ENCODE measurements around the gene MBOAT2.

Gene MBOAT2

DNA sequence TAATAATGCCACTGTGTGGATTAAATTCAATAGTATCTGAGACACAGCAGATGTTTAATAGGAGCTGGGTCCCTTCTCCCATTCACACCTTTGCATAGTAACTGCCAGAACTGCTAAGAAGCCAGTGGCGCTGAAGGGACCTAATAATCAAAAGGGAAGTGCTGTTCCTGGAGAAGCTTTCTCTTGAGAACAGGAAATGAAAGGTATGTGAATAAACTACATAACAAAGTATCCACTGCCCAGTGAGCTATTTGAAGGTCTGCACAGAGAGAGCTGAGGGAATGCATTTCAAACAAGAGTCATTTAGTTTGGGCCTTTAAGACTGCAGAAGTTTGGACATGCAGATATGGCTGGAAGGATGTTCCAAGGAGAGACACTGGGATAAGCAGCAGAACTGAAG is 110.0 kb downstream of the MBOAT2 start:
- Histone ChIP-seq H3K9me3 (replicated peaks in 1 of 2; ENCODE audit: control insufficient read depth in 2 of 2, insufficient read depth in 1 of 2, low read depth in 1 of 2, low read length in 2 of 2) (peaks cover 0 to 14% of the 10 kb centered on the region in 2 donors), H3K23ac (ENCODE audit: low read depth, low read length, poor library complexity) (no peak overlapping the region), H3K79me1 (ENCODE audit: low read depth, low read length) (no peaks in the 10 kb centered on the region), H3K4me3 (ENCODE audit: low read length in 2 of 2) (no peak overlapping the region), H3K14ac (ENCODE audit: low read length) (no peak overlapping the region), H3K9ac (ENCODE audit: low read depth, low read length, poor library complexity) (no peak overlapping the region), H2AK5ac (ENCODE audit: low read depth, low read length) (no peak overlapping the region), H2BK12ac (ENCODE audit: low read length) (no peak overlapping the region), H3K36me3 (replicated peaks in 1 of 2; ENCODE audit: control insufficient read depth in 2 of 2, insufficient read depth in 2 of 2, low read length in 2 of 2) (peaks cover 0 to 21% of the 10 kb centered on the region in 2 donors), H4K8ac (ENCODE audit: low read depth, low read length) (no peak overlapping the region), H3K27ac (replicated peaks; ENCODE audit: low read length) (no peak overlapping the region), H2AFZ (ENCODE audit: low read length) (no peak overlapping the region), H4K91ac (ENCODE audit: low read depth, low read length, poor library complexity) (no peak overlapping the region), H3K4me2 (ENCODE audit: insufficient read depth, low read length, poor library complexity, severe bottlenecking) (no peak overlapping the region), H3K27me3 (ENCODE audit: control insufficient read depth in 3 of 3, insufficient read depth in 3 of 3, low read depth in 1 of 3, low read length in 3 of 3) (no peaks in the 10 kb centered on the region), H2BK120ac (ENCODE audit: low read depth, low read length) (no peak overlapping the region), H3K18ac (ENCODE audit: low read length) (no peak overlapping the region), H3K4me1 (ENCODE audit: control insufficient read depth in 2 of 2, insufficient read depth in 1 of 2, low read depth in 1 of 2, low read length in 2 of 2) (no peaks in the 10 kb centered on the region), H3K4ac (ENCODE audit: low read length) (no peak overlapping the region), H2BK5ac (ENCODE audit: low read length) (no peak overlapping the region), H2BK15ac (ENCODE audit: low read length) (no peak overlapping the region)
- no peak for DNase-seq (ENCODE audit: low spot score)
- no CpG with 5 or more reads among the region's 1 CpG for WGBS, 2 donors (ENCODE audit: extremely low coverage in 2 of 2, insufficient read length in 2 of 2, insufficient replicate concordance in 1 of 2)

GRCh38 chr2:8892111-8892510 is 111.4 kb downstream of the MBOAT2 start:
- Histone ChIP-seq H3K14ac (ENCODE audit: low read length) (no peak overlapping the region), H2AK5ac (ENCODE audit: low read depth, low read length) (no peak overlapping the region), H3K18ac (ENCODE audit: low read length) (no peak overlapping the region), H3K4me3 (ENCODE audit: low read length in 2 of 2) (no peak overlapping the region), H3K4ac (ENCODE audit: low read length) (no peak overlapping the region), H3K4me1 (ENCODE audit: control insufficient read depth in 2 of 2, insufficient read depth in 1 of 2, low read depth in 1 of 2, low read length in 2 of 2) (no peaks in the 10 kb centered on the region), H3K9me3 (replicated peaks in 1 of 2; ENCODE audit: control insufficient read depth in 2 of 2, insufficient read depth in 1 of 2, low read depth in 1 of 2, low read length in 2 of 2) (peaks cover 0 to 14% of the 10 kb centered on the region in 2 donors), H2BK12ac (ENCODE audit: low read length) (no peak overlapping the region), H2BK5ac (ENCODE audit: low read length) (no peak overlapping the region), H2AFZ (ENCODE audit: low read length) (no peak overlapping the region), H3K4me2 (ENCODE audit: insufficient read depth, low read length, poor library complexity, severe bottlenecking) (no peak overlapping the region), H4K91ac (ENCODE audit: low read depth, low read length, poor library complexity) (no peak overlapping the region), H2BK15ac (ENCODE audit: low read length) (no peak overlapping the region), H3K23ac (ENCODE audit: low read depth, low read length, poor library complexity) (no peak overlapping the region), H3K79me1 (ENCODE audit: low read depth, low read length) (no peaks in the 10 kb centered on the region), H3K9ac (ENCODE audit: low read depth, low read length, poor library complexity) (no peak overlapping the region), H4K8ac (ENCODE audit: low read depth, low read length) (no peak overlapping the region), H3K27me3 (ENCODE audit: control insufficient read depth in 3 of 3, insufficient read depth in 3 of 3, low read depth in 1 of 3, low read length in 3 of 3) (no peaks in the 10 kb centered on the region), H3K27ac (replicated peaks; ENCODE audit: low read length) (no peak overlapping the region), H3K36me3 (replicated peaks in 1 of 2; ENCODE audit: control insufficient read depth in 2 of 2, insufficient read depth in 2 of 2, low read length in 2 of 2) (peaks cover 0 to 21% of the 10 kb centered on the region in 2 donors), H2BK120ac (ENCODE audit: low read depth, low read length) (no peak overlapping the region)
- no peak for DNase-seq (ENCODE audit: low spot score)
- whole genome bisulfite sequencing, 2 donors (ENCODE audit: extremely low coverage in 2 of 2, insufficient read length in 2 of 2, insufficient replicate concordance in 1 of 2), result no CpG with 5 or more reads among the region's 2 CpGs

GRCh38 chr2:8889978-8890377 is 113.5 kb downstream of the MBOAT2 start:
- no peak overlapping the region for H2AFZ ChIP-seq (ENCODE audit: low read length)
- no peak overlapping the region for H4K8ac ChIP-seq (ENCODE audit: low read depth, low read length)
- H4K91ac ChIP-seq (ENCODE audit: low read depth, low read length, poor library complexity), result no peak overlapping the region
- no peak overlapping the region for H2BK12ac ChIP-seq (ENCODE audit: low read length)
- H2AK5ac ChIP-seq (ENCODE audit: low read depth, low read length), result no peak overlapping the region
- H3K27ac ChIP-seq (replicated peaks; ENCODE audit: low read length), result no peak overlapping the region
- H3K4ac ChIP-seq (ENCODE audit: low read length), result no peak overlapping the region
- H3K18ac ChIP-seq (ENCODE audit: low read length), result no peak overlapping the region
- H2BK15ac ChIP-seq (ENCODE audit: low read length), result no peak overlapping the region
- H3K4me1 ChIP-seq (ENCODE audit: control insufficient read depth in 2 of 2, insufficient read depth in 1 of 2, low read depth in 1 of 2, low read length in 2 of 2), result no peaks in the 10 kb centered on the region
- H3K27me3 ChIP-seq (ENCODE audit: control insufficient read depth in 3 of 3, insufficient read depth in 3 of 3, low read depth in 1 of 3, low read length in 3 of 3), result no peaks in the 10 kb centered on the region
- peaks cover 0 to 18% of the 10 kb centered on the region in 2 donors for H3K36me3 ChIP-seq (replicated peaks in 1 of 2; ENCODE audit: control insufficient read depth in 2 of 2, insufficient read depth in 2 of 2, low read length in 2 of 2)
- no peak overlapping the region for H2BK120ac ChIP-seq (ENCODE audit: low read depth, low read length)
- DNase-seq (ENCODE audit: low spot score), result no peak
- no peak overlapping the region for H3K9ac ChIP-seq (ENCODE audit: low read depth, low read length, poor library complexity)
- peaks cover 0 to 7% of the 10 kb centered on the region in 2 donors for H3K9me3 ChIP-seq (replicated peaks in 1 of 2; ENCODE audit: control insufficient read depth in 2 of 2, insufficient read depth in 1 of 2, low read depth in 1 of 2, low read length in 2 of 2)
- H3K4me2 ChIP-seq (ENCODE audit: insufficient read depth, low read length, poor library complexity, severe bottlenecking), result no peak overlapping the region
- no peak overlapping the region for H3K14ac ChIP-seq (ENCODE audit: low read length)
- H3K23ac ChIP-seq (ENCODE audit: low read depth, low read length, poor library complexity), result no peak overlapping the region
- WGBS, 2 donors (ENCODE audit: extremely low coverage in 2 of 2, insufficient read length in 2 of 2, insufficient replicate concordance in 1 of 2), result no CpG with 5 or more reads among the region's 7 CpGs
- no peak overlapping the region for H3K4me3 ChIP-seq (ENCODE audit: low read length in 2 of 2)
- H2BK5ac ChIP-seq (ENCODE audit: low read length), result no peak overlapping the region
- no peaks in the 10 kb centered on the region for H3K79me1 ChIP-seq (ENCODE audit: low read depth, low read length)

DNA sequence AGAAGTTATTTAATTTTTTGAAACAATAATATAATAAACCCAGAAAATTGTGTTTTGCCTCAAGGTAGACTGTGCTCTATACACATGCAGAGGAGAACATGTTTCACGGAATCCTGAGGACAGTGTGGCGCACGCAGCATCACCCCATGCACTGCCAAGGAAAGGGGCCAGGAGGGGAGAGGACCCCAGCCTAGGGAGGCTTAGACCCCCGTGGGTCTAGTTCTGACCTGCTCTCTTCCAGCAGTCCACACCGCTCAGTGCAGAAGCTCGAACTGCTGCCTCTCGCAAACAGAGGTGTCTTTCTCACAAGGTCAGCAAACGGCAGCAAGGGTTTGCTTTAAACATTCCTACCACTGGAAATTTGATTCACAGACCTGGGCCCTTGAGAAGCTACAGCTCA is 114.5 kb downstream of the MBOAT2 start:
- Histone ChIP-seq H3K27me3 (ENCODE audit: control insufficient read depth in 3 of 3, insufficient read depth in 3 of 3, low read depth in 1 of 3, low read length in 3 of 3) (no peaks in the 10 kb centered on the region), H4K91ac (ENCODE audit: low read depth, low read length, poor library complexity) (no peak overlapping the region), H4K8ac (ENCODE audit: low read depth, low read length) (no peak overlapping the region), H2BK120ac (ENCODE audit: low read depth, low read length) (no peak overlapping the region), H3K4me1 (ENCODE audit: control insufficient read depth in 2 of 2, insufficient read depth in 1 of 2, low read depth in 1 of 2, low read length in 2 of 2) (no peaks in the 10 kb centered on the region), H2BK12ac (ENCODE audit: low read length) (no peak overlapping the region), H3K27ac (replicated peaks; ENCODE audit: low read length) (no peak overlapping the region), H3K36me3 (replicated peaks in 1 of 2; ENCODE audit: control insufficient read depth in 2 of 2, insufficient read depth in 2 of 2, low read length in 2 of 2) (peaks cover 0 to 8% of the 10 kb centered on the region in 2 donors), H2AFZ (ENCODE audit: low read length) (no peak overlapping the region), H3K79me1 (ENCODE audit: low read depth, low read length) (no peaks in the 10 kb centered on the region), H3K4me2 (ENCODE audit: insufficient read depth, low read length, poor library complexity, severe bottlenecking) (no peak overlapping the region), H3K4ac (ENCODE audit: low read length) (no peak overlapping the region), H3K18ac (ENCODE audit: low read length) (no peak overlapping the region), H3K14ac (ENCODE audit: low read length) (no peak overlapping the region), H3K4me3 (ENCODE audit: low read length in 2 of 2) (no peak overlapping the region), H3K9ac (ENCODE audit: low read depth, low read length, poor library complexity) (no peak overlapping the region), H2BK5ac (ENCODE audit: low read length) (no peak overlapping the region), H3K9me3 (replicated peaks in 1 of 2; ENCODE audit: control insufficient read depth in 2 of 2, insufficient read depth in 1 of 2, low read depth in 1 of 2, low read length in 2 of 2) (no peaks in the 10 kb centered on the region), H2AK5ac (ENCODE audit: low read depth, low read length) (no peak overlapping the region), H2BK15ac (ENCODE audit: low read length) (no peak overlapping the region), H3K23ac (ENCODE audit: low read depth, low read length, poor library complexity) (no peak overlapping the region)
- DNase-seq (ENCODE audit: low spot score), result no peak
- WGBS, 2 donors (ENCODE audit: extremely low coverage in 2 of 2, insufficient read length in 2 of 2, insufficient replicate concordance in 1 of 2), result no CpG with 5 or more reads among the region's 8 CpGs

All from neuronal stem cell (in vitro differentiated cells).